SK-N-MC (cell line): ENCODE data around the gene HOXA2.

Source experiments
- EZH2 ChIP-seq: fragments of 200-600 bp; sonication (generic); IDR thresholded peaks from one replicate; pipeline ENCODE4 v1.6.1; 2017; ENCODE audit warnings: antibody characterized with exemption
- FOXP2 ChIP-seq: optimal IDR thresholded peaks from 2 replicates; pipeline ENCODE3; 2011; ENCODE audit warnings: mild to moderate bottlenecking, moderate library complexity; ENCODE audit not compliant: insufficient read depth; ENCODE audit errors: extremely low read length, control extremely low read depth
- POLR2AphosphoS5 ChIP-seq: IDR thresholded peaks from 2 replicates; pipeline ENCODE4 v1.6.1; 2012; ENCODE audit warnings: mild to moderate bottlenecking, low read depth, low read length, borderline replicate concordance

- TF ChIP-seq EZH2 (no peak), FOXP2 (no peak), POLR2AphosphoS5 (no peak)
These were observed 14.7 kb upstream of the HOXA2 start for GRCh38 chr7:27116962-27117886.
